ENCODE results near the gene GRIK3.

DNA sequence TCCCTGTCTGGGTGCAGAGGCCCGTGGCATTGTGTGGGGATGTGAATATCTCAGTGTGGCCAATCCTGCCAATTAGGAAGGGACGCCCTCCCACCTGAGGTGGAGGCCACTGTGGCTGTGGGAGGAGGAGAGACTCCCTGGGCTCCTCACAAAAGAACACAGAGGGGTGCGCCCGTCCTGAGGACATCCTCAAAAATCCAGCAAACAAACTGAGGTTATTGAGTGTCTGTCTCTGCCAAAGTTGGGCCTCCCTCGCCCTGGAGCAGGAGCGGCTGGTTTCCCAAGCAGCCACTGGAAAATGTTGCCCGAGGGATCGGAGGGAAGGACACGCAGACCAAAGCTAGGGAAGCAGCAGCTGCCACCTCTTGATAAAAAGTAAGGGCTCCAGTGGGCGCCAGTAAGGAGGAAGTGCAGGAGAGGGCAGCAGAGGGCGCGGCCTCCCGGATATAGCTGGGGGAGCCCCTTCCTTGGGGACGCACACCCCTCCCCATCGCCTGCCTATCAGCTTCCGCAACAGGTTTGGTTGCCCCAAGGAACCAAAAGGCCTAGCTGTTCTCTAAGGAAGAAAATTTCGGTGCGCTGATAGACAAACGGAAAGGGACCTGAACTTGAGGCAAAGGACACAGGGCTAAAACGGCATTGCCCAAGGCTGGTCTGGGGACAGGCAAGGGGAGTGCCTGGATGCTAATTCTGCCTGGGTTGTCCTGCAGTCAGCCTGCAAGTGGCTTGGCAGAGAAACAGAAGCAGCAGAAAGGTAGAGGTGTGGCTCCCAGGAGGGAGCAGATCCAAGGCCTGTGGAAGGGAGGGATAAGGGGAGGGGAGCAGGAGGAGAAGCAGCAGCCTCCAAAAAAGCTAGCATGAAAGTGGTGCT, 1.7 kb upstream of the GRIK3 start:
- TF ChIP-seq, protein P1, sequence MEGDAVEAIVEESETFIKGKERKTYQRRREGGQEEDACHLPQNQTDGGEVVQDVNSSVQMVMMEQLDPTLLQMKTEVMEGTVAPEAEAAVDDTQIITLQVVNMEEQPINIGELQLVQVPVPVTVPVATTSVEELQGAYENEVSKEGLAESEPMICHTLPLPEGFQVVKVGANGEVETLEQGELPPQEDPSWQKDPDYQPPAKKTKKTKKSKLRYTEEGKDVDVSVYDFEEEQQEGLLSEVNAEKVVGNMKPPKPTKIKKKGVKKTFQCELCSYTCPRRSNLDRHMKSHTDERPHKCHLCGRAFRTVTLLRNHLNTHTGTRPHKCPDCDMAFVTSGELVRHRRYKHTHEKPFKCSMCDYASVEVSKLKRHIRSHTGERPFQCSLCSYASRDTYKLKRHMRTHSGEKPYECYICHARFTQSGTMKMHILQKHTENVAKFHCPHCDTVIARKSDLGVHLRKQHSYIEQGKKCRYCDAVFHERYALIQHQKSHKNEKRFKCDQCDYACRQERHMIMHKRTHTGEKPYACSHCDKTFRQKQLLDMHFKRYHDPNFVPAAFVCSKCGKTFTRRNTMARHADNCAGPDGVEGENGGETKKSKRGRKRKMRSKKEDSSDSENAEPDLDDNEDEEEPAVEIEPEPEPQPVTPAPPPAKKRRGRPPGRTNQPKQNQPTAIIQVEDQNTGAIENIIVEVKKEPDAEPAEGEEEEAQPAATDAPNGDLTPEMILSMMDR (IDR thresholded peaks at IDR 0.05; ENCODE audit: low read depth, low read length, poor library complexity, severe bottlenecking): peak; percentile 18
- TF ChIP-seq EZH2phosphoT487 (IDR thresholded peaks at IDR 0.05; ENCODE audit: borderline replicate concordance, low read length): no peak

Measured in DOHH2 (cell line).